Frontal cortex (tissue), 4 donors: ENCODE data around the gene LSP1. TPM values are rescaled to one million over a fixed set of nuclear protein-coding genes. Genes with fewer than 3 reads are reported as not detected.
A peak's percentile ranks its signal among the peaks of the same experiment; 100 is the strongest.

Experiments used
- DNase-seq, 2 donors: peaks; one replicate each; pipeline ENCODE4 v3.0.0; 2012; ENCODE audit warnings: low spot score in 2 of 2
- FAIRE-seq: peaks from 2 replicates; lab custom pipeline; 2012; peaks lifted over from hg19 to GRCh38; lab: Jason Lieb, UNC
- total RNA-seq: library from RNA; depleted of rRNA; stranded (reverse); fragments of >200 nt; gene quantifications from one replicate; pipeline ENCODE4 v1.2.3, GENCODE V29; 2014
- donor health status: control.
- donor health status: control.
- donor health status: control.

LSP1 gene
- total RNA-seq, 1 donor from 2014 or later: 0.82 TPM

DNA sequence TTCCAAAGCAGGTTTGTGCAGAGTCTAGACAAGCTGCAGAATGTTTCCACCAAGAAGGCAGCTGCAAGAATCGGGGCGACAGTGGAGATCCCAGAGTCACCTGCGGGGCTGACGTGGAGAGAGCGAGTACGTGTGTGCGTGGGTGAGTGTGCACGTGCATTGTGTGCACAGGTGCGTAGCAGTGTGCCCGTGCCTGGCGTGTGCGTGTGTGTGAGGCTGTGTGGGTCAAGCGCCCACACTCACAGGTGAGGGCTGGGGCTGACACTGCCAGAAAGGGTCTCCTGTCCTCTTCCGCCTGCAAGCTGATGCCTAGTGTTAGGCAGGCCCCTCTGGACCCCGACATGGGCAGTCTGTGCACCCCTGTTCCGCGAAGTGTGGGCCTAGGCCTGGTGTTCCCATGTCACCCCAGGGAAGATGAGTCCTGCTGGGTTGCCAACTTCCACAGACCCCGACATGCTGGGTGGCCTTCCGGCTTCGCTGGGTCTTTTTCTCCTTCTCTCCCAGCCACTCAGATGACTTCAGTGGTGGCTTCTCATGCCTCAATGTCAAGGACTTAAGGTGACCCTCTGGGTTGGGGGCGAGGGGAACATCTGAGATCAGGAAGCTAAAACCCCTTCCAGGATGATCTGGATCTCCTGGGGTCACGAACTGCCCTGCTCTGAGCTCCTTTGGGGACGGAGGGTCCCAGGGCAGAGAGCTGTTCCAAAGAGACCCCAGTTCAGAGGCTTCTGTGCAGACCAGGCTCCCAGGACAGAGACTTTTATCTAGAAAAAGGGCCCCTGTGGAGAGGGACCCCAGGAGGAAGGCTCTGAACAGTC, 28.5 kb upstream of the LSP1 start:
- FAIRE-seq: no peak
- DNase-seq: no peak

DNA sequence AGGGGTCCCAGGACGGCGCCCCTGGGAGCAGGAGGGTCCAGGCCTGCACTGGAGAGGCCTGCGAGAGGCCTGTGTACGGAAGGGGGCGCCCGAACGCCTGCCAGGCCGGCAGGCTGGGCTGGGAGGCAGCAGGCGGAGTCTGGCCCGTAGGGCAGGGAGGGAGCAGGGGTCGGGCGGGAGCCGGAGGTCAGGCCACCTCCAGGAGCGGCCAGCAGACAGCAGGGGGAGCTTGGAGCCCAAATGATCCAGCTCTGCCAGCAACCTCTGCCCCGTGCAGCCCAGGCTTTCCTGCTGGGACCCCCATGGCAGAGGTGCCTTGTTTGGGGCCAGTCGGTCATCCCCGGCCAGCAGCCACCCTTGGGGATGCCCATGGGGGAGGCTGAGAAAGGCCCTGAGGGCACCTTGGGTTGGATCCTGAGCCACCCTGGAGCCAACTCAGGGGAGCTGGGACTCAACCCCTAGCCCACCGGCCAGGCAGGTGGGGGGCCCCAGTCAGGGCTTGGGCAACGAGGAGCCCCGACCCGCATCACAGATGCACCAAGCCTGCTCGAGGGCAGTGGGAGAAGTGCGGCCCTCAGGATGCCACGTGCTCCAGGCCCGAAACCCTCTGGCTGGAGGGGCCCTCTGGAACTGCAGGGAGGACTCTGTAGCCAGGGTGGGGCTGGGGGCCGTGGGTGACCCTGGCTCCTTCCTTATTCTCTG, 27.7 kb upstream of the LSP1 start:
- DNase-seq (no peak), FAIRE-seq (no peak)

DNA sequence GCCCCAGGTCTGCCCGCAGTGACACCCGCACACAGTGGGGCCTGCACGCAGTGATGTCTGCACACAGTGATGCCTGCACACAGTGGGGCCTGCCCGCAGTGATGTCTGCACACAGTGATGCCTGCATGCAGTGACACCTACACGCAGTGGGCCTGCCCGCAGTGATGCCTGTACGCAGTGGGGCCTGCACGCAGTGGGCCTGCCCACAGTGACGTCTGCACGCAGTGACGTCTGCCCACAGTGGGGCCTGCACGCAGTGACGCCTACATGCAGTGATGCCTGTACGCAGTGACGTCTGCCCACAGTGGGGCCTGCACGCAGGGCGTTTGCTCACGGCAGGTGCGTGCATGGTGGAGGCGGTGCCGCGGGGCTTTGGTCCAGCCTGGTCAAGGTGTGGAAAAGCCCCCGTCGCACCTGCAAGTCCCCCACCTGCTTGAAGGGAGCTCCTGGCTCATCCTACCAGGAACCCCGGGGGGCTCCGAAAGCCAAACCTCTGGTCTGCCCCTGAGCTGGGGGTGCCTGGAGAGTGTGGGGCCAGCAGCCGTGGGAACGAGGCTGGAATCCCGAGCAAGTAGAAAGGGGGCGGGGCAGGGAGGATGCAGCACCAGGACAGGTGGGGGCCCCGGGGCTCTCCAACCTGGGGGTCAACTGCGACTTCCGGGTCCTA, 27.0 kb upstream of the LSP1 start:
- FAIRE-seq (no peak), DNase-seq (no peak)

DNA sequence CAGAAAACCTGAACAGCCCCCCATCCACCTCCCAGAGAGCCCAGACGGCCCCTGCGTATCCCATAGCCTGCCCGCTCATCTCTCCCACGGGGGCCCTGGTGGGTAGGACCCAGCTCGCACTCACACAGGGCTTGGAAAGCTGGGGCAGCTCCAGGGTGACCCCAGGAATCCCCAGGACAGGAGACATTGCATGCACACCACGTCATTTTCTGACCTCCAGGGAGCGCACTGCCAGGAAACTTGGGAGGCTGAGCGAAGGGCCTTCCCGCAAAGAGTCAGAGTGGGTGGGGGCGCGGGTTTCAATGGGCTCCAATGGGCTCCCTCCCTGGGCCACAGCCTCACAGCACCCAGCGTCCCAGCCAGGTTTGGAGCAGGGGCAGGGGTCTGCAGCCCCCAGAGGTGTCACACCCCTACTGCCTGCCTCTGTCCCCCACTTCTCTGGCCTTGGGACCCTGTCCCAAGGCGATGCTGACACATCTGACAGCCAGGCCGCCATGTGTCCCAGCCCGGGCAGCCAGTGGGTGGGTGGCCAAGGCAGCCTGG, 26.3 kb upstream of the LSP1 start:
- FAIRE-seq: no peak
- no peak for DNase-seq

DNA sequence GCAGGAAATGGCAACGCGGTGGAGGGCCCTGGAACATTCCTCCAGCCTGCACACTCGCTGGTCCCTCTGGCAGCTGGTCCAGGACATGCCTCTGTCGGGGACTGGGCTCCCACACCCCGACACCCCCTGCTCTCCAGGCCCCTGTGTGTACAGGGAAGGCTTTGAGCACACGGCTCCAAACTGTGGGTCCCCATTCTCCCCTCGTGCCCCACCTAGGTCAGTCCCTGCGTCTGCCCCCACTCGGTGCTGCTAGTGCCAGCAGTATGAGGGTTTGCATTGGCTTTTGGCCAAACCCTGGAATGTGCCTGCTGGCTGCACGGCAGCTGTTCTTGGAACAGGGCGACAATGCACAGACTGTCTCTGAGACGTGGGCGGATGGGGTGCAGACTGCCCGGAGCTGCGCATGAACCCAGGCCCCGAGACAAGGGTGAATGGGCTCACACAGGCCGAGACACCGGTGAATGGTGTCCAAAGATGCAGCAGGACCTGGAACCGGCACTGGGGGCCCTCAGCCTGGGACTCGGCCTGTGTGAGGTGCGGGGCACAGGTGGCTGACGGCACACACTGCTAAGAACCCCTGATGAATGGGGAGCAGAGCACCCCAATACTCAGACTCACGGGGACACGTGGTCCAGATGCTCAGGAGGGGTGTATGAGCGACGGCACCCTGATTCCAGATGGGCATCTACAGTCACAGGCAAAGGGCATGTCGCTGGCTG, 25.6 kb upstream of the LSP1 start:
- DNase-seq (peak; percentile 70 to 86), FAIRE-seq (no peak)

DNA sequence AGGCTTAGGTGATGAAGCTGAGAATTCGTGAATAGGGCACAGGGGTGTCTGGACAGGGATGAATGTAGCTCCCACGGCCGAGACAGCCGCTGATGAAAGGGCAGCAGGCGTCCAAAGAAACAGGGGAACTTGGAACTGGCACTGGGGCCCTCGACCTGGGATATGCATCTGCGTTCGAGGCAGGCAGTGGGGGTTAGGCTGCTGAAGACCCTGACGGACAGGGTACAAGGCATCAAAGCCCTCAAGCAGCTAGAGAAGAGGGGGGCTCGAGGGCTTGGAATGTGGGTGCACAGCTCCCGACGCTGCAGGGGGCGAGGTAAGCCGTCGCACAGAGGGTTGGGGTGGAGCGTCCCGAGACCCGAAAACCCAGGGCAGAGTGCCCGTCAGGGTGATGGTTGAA, 25.0 kb upstream of the LSP1 start:
- DNase-seq (no peak), FAIRE-seq (no peak)

DNA sequence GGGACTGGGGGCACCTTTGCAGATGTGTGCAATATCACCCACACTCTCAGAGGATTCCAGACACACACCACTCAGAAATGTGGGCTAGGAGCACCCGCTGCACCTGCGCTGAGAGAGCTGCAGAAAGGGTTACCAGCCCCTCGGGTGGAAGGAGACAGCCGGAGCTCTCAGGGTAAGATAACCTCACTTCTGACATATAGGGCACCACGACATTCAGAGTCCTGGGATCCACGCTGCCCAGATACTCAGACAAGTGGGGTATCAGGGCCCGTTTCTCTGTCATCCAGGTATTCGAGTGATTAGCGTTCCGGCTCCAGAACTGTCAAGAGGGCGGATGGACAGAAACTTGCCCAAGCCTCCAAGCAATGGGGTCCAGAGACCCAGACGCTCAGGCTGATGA, 24.3 kb upstream of the LSP1 start:
- FAIRE-seq: no peak
- DNase-seq: no peak

DNA sequence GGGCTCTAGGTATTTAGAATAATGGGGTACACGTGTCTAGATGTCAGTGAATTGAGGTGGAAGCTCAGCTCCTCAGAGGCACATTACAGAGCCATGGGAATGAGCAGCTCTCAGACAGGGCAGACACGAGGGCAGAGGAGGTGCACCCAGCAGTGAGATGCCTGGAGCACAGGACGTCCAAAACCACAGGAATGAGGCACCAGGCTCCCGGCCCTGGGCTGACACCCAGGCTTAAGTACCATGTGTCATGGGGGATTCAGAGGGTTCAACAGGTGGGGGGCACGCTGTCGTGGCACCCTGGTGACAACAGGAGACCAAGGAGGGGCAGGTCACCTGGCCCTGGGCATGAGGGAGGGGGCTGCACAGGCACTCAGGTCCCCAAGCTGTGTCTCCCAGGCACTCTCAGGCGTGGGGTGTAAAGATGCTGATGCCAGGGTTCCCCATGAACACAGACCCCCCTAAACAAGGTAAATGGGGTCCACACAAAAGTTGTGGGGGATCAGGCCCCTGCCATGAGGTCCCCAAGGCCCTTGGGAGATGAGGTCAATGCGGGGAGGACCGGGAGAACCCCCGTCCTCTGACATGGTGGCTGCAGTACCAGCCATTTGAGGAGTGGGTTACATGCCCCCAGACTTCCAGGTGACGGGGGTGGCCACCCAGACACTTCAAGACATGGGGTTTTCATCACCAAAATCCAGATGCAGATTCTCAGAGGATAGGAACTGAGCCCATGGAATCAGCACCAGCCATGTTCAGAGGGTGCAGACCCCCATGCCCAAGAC, 23.7 kb upstream of the LSP1 start:
- no peak for FAIRE-seq

DNA sequence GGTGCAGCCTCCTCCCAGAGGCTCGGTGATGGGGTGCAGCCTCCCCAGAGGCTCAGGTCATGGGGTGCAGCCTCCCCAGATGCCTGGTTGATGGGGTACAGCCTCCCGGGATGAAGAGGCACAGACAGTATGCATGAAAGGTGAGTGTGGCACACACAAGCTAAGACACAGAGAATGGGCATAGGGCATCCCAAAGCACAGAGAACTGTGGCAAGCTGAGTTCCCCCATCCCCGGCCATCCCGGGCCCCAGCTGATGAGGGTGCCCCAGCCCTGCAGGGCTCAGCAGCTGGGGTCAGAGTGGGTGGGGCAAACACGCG, 22.9 kb upstream of the LSP1 start:
- no peak for DNase-seq
- no peak for FAIRE-seq

More for the DNA sequence above, 23.7 kb upstream of the LSP1 start:
- DNase-seq: no peak

DNA sequence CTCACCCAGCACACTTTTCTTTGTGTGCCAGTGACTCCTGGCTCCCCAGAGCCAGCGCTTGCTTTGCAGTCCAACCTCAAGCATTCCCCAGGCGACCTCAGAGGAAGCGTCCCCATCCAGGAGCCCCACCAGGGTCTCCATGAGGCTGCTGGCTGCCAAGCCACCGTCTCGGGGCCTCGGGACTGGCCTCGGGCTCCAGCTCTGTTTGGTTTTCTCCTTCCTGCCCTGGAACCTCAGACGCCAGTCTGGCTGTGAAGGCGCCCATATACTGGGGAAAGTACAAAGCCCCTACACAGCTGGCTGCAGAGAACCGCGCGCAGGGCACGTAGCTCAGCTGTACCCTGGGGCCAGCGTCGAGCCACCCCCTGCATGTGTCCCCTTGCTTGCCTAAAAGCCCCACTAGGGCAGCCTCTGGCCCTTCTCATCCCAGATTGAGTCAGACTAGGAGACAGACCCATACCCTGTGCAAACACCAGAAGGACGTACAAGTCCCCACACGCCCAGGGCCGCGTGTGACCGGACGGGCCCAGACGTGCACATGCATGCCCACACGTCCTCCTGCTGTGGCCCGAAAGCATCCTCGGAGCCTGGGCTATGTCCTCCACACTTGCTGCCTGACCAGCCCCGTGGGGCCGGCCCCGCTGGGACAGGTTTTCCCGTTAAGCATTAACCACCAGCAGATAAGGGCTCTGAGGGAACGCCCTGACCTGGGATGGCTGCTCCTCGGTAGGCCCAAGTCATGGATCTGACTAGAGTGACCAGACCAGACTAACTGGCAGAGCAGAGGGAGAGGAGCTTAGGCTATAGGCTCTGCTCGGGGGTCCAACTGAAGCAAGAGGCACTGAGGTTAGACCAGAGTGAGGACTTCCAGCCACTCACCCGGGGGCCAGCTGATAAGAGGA, 22.3 kb upstream of the LSP1 start:
- FAIRE-seq (no peak), DNase-seq (no peak)

DNA sequence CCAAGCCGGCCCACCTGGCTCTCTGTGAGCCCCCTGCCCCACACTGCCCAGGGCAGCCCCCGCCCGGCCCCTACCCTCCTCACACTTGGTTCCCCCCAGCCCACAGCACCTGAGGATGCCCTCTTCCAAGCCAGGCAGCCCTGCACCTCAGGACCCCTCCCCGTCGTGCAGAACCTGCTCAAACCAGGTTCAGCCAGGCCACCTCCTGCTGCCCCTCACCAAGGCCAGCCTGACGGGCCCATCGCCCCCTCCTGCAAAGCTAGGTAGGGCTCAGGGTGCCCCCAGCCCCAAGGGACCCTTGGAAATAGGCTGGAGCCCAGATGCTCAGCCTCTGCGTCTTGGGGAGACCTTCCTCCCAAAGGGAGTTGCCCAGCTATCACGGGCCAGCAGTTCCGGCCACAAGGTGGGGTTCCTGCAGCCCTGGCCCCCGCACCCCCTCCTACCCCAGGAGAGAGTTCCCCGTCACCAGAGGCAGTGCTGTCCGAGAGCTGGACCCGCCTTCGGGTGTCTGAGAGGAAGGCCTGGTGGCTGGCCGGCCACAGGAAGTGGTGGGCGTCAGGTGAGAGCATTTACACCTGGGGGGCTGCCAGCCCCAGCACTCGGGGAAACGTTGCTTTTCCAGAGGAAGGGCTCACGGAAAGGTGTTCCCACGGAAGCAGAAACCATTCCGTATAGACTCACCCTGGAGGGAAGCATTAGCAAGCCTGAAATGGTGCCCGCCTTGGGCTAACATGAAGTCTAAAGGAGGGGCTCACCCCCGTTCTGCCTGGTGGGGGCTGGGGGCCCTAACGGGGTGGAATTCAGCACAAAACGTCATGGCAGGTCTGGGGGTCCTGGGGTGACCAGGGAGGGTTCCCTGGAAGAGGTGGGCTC, 21.3 kb upstream of the LSP1 start:
- FAIRE-seq (no peak), DNase-seq (no peak)

DNA sequence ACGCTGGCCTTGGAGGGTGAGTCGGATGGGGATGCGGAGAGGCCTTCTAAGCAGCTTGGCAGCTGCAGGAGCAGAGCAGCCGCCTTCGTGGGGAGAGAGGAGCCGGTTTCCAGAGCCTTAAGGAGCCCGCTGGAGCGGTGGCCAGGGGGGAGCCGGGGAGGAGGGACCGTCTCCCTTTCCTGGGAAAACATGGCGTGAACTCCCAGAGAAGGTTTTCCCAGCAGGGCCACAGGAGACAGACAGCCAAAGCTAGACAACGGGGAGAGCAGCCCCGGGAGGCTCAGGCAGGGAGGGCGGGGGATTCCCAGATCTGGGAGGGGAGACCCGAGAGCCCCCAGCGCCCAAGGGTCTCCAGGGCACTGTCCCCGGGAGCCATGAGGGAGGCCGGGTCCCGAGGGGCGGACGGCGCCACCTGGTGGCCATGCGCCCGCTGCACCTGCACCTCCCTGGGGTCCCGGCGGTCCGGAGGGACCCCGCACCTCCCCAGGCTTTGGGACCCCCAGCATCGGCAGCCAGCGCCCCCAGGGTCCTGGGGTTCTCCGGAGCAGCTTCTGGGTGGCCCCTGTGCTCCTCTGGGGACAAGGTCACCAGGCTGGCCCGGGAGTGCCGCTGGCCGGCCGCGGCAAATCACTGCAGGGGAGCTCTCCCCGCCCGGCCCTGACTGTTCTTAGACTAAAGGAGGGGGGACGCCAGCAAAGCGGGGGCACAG, 20.5 kb upstream of the LSP1 start:
- FAIRE-seq (no peak), DNase-seq (peak; percentile 83 to 86)

DNA sequence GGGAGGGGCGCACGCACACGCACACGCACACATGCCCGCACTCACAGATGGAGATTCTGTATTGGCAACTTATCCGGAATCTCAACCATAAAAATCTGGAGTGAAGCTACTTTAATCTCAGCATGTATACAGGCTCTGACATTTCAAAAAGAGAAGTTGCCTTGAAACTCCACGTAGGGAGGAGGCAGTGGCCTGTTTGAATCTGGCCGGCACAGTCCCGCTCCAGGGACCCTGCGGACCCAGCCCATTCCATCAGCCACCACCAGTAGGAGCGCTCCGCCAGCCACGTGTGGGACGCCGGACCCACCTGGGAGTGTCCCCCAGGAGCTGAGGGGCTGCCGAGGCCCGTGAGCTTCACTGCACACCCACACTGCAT, 20.0 kb upstream of the LSP1 start:
- DNase-seq: no peak

DNA sequence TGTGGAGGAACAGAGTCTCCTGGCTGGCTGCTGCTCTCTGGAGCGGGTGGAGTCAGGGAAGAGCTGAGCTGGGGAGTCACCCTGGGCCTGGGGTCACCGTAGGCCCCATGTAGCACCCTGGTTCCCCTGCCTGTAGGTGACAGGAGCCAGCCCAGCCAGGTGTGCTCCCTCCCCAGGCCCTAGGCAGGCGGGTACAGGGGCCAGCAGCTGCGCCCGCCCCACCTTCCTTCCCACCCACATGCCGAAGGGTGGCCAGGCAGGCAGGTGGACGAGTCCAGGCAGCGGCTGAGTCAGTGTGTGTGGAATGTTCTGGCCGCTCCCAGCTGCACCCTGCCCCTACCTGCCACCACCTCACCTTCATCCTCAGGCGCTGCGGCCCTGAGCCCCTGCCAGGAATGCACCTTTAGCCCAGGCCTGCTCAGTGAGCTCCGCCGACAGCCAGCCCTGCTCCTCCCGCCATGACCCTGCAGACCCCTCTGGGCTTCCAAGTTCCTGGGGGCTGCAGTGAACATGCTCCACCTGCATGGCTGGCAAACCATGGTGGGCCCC, 18.7 kb upstream of the LSP1 start:
- FAIRE-seq (no peak), DNase-seq (no peak)

More for the DNA sequence above, 20.0 kb upstream of the LSP1 start:
- FAIRE-seq: no peak

DNA sequence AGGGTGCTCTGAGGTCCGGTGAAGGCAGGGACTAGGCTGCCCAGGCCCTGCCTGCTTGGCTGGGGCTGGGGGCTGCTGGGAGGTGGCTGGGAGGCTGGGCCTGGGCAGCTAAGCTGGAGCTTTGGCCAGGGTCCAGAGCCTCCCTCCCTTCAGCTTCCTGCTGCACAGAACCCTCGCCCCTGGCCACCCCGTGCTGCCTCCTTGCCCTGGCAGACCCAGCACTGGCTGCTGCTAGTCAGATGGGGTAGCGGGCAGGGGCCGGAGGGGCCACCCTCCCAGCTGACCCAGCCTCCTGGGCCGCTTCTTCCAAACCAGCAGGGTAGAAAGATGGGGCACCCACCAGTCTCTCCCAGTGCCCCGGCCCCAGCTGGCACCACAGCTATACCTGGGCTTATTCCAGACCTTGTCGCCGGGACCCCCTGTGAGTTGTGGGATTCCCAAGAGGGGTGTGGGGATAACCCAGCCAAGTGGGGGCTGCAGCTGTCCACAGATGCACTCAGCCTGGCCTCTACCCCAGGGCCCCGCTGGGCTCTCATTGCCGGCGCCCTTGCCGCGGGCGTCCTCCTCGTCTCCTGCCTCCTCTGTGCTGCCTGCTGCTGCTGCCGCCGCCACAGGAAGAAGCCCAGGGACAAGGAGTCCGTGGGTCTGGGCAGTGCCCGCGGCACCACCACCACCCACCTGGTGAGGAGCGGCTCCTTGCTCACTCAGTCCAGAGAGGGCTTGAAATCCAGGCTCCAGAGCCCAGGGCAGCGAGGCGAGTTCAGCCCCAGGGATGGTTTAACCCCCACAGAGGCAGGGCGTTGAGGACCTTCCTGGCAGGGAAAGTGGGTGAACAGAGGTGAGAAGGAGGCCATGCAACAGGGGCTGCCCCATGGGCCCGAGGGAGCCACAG, 17.9 kb upstream of the LSP1 start, which contains the start of gene SYT8:
SYT8 (plus strand) TSS at position 212 of the 892 bp plus-strand sequence; CDS start at position 328, 116 bp downstream.
- no peak for DNase-seq

DNA sequence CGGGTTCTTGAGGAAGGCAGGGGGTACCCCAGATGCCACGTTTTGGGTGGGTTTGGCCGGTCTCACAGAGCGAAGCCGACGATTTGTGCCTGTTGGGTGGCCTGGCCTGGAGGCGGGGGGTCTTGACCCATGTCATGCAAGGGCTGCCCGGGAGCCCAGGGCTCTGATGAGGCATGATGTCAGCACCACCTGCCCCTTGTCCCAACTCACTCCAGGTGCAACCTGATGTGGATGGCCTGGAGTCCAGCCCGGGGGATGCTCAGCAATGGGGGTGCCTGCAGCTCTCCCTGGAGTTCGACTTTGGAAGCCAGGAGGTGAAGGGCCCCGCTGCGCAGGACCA, 17.2 kb upstream of the LSP1 start:
- FAIRE-seq: no peak

More for the DNA sequence above, 17.9 kb upstream of the LSP1 start, which contains the start of gene SYT8:
- FAIRE-seq: no peak

More for the DNA sequence above, 17.2 kb upstream of the LSP1 start:
- no peak for DNase-seq
